Medulla oblongata (tissue), 1 donor: ENCODE measurements around the gene DUSP5.

ENCODE experiments used
- DNase-seq: peaks from one replicate; pipeline ENCODE4 v3.0.0-alpha.2; 2015; ENCODE audit errors: extremely low spot score

The DUSP5 gene

GRCh38 chr10:110480387-110480786, 17.3 kb upstream of the DUSP5 start:
- no peak for DNase-seq

DNA sequence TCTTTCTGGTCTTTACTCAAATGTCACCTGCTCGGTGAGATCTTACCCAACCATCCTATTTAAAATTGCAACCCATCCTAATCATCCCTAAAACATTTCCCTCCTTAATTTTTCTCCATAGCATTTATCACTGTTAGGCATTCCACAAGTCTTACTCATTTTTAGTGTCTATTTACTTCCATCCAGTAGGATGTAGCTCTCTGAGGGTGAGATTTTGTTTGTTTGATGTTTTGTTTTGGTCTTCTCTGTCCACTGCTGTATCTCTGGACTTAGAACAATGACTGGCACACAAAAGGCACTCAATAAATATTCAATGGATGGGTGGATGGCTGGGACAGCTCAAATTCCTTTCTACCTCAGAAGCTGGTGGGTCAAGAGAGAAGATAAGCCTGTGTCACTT, 15.8 kb upstream of the DUSP5 start:
- DNase-seq = no peak

- no peak for DNase-seq
These were observed 14.1 kb upstream of the DUSP5 start for GRCh38 chr10:110483633-110484032.

DNA sequence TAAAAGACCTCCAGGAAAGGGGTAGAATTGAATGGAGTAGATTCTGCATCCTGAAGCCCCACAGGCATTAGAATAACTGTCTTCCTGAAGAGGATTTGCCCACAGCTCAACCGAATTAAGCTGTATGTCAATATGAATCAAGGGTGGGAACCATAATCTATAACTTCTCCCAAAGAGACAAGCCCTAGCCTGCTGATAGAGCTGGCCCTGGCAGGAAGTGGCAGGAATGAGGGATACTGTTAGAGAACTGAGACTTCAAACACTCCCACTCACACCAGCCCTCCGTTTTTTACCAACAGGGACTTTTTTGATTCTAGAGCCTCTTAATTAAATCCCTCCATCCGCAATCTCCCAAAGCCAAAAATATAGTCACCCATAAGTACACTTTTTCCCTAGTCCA, 12.2 kb upstream of the DUSP5 start:
- DNase-seq = no peak

DNA sequence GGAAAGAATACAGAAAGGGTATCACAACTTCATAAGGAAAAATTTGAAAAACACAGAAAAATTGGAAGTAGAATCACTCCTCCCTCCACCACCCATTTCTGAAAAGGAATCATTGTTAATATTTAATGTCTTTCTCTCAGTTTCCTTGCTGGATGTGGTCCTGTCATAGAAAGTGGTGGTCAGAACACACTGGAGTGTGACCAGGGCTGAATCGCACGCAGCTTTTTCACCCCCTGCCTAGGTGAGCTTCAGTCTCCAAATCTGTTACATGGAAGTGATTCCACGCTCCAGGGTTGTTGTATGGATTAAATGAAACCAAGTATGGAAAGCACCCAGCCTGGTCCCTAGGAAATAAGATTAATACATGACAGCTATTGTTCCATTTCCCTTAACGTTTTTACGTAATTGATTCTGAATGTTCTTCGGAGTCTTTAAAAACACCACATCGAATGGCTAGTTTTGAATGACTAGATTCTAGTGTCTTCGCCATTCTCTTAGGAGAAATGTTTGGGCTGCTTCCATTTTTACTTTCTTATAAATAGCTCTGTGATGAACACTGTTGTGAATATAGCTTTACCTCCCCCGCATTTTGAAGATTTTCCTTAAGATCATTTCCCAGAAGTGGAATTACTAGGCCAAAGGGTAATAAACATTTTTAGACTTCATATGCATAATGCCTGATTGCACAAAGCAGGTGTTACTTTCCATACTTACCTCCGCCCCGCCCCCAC, 10.9 kb upstream of the DUSP5 start:
- no peak for DNase-seq

GRCh38 chr10:110487411-110488331, 10.0 kb upstream of the DUSP5 start:
- DNase-seq = no peak

DNA sequence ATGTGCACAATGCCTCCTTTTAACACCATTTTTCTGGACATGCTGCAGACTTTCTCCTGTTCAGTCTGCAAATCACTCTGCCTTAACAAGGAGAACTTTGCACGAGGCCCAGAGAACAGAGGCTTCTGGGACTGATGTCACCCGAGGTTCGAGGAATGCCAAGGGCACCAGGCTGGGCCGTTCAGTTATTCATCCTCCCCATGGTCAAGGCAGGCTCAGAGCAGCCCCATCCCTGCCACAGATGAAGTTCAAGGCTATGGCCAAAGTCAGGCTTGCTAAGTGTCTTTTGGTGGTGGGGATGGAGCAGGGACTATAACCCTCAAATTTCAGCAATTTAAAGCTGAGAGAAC, 9.4 kb upstream of the DUSP5 start:
- no peak for DNase-seq

DNA sequence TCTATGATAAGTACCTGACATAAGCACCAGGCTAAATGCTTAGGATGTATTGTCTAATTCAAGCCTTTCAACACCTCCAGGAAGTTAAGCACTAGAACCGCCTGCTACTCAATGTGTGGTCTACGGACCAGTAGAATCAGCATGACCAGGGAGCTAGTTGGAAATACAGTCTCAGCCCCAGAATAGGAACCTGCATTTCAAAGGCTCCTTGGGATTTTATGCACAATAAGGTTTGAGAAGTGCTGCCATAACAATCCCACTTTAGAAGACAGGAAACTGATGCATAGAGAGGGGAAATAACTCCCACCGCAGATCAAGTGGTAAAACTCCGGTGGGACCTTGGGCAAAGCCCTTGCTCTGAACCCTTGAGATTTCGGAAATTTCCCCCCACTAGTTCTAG, 8.8 kb upstream of the DUSP5 start:
- no peak for DNase-seq

DNA sequence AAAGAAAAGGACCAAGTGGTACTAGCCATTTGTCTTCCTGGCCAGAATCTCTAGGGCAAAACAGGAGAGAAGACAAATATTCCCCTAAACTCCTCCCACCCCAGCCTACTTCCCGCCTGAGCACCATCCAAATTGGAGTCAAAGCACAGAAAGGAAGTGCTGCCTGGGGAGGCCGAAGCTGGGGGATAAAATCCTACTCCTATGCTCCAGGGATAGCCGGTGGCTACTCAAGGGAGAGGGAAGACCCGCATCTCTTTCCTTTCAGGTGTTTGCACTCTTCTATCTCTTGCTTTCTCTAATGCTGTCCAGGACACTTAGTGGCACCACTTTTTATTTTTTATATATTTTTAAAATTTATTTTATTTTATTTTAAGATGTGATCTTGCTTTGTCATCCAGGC, 7.1 kb upstream of the DUSP5 start:
- DNase-seq = no peak

DNA sequence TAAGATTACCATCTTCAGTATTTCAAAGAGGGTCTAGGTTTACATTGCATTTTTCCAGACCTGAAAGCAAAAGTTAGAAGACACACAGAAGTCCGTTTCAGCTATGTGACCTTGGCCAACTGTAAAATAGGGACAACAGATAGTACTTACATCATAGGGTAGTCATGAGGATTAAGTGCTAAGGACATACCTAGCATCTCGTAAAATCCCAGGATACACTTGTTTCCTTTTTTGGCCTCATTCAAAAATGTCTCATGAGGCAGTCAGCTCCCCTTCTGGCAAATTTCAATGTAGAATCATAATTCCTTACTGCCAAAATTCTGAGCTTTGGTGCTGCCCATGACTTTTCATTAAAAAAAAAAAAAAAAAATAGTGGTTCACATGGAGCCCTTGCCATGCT, 6.4 kb upstream of the DUSP5 start:
- DNase-seq = no peak

DNA sequence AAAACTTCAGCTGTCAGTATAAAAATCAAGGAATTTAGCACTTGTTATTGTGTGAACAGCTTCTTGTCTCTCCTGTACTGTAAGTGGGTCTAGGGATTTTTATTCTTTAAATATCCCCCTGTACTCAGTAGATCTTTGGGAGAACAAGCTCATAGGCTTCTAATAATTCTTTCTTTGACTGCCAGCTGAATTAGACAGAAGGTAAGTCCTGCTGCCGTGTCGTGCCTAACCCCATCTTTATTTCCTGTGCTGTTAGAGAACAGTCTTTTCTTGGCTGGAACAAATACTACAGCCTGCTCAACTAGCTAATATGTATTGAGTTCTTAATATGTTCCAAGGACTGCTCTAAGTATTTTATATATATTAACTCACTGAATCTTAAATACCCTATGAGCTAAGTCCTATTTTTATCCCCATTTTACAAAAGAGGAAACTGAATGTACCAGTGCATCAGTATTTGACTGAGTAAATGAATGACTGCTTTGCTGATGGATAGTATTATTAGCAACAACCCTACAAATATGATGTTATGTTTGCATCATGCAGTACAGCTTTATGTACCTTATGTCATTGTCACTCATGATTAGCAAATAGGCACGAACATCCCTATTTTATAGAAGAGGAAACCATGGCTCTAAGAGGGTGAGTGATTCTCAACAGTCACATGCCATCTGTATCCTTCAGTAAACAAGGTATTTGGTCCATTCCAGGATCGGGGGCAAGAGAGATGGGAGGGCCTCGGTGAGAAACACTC, 5.5 kb upstream of the DUSP5 start:
- no peak for DNase-seq

GRCh38 chr10:110493832-110494426, 3.8 kb upstream of the DUSP5 start:
- no peak for DNase-seq

DNA sequence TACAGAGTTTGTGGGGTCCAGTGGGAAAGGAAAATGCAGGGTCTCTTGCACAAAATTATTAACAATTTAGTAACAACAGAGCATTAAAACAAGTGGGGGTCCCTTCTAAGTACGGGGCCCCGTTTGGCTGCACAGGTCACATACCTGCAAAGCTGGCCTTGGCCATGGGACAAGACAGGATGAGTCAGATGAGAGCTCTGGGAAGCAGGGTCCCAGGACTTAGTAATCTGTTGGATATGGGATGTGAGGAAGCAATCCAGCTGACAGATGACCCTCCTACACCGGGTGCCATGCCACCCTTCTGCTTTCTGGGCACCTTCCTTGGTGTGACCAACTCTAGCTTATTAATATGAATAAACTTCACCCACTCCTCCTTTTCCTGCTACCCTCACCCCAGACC, 3.2 kb upstream of the DUSP5 start:
- no peak for DNase-seq

DNA sequence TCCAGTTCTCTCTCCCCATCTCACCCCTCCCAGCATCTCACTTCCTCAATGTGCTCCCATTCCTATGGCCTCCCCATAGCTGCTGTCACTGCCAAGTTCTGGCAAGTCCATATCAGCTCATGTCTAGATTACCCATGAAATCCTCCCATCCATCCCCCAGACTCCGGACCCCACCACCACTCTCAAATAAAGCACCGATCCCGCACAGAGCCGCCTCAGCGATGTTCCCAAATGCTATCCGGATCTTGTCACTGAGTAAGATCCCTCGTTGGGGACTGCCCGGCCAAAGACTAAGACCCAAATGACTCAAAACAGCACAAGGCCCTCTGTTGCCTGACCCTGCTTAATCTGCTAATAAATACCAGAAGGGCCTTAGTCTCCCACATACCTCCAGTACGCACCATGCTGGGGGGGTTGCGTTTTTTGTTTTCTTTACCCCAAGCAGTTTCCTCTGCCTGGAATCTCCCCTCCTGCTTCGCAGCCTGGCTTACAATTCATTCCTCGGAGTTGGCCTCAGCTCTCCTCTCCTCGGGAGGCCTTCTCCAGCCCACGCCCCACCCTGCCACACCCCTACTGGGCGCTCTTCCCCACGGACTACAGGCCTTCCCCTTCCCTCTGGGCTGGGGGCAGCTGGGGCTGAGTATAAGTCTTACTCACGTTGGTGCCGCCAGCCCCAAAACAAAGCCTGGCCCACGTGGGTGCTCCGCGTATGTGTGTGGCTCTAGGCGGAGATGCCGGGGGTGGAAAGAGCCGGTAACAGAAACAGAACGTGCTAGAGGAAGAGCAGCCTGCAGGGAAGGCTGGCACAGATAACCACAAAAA, 1.8 kb upstream of the DUSP5 start:
- DNase-seq = no peak

- no peak for DNase-seq
These were observed 912 bp upstream of the DUSP5 start for GRCh38 chr10:110496553-110497437.

DNA sequence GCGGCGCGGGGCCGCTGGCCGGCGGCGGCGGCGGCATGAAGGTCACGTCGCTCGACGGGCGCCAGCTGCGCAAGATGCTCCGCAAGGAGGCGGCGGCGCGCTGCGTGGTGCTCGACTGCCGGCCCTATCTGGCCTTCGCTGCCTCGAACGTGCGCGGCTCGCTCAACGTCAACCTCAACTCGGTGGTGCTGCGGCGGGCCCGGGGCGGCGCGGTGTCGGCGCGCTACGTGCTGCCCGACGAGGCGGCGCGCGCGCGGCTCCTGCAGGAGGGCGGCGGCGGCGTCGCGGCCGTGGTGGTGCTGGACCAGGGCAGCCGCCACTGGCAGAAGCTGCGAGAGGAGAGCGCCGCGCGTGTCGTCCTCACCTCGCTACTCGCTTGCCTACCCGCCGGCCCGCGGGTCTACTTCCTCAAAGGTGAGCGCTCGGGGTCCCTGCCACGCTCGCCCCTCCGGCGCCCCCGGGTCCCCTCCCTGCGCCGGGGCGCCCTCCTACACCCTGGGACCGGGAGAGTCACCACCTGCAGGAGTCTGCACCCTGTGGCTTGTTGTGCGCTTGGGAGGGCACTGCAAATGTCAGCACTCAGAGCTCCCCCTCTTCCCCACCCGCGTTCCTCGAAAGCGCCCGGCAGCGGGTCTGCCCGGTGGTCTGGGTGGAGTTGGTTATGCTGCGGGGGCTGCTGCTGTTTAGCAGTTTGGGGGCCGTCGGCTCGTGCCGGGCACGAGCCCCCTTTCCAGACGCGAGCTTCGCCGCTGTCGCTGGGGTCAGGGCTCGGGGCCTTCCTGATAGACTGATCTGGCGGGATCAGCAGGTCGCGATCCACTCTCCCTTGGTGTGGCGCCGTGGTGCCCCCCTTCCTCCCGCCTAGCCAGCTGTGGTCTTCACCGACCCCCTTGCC, 627 bp downstream of the DUSP5 start:
- no peak for DNase-seq

- no peak for DNase-seq
These were observed 1.5 kb downstream of the DUSP5 start for GRCh38 chr10:110498982-110499795.

DNA sequence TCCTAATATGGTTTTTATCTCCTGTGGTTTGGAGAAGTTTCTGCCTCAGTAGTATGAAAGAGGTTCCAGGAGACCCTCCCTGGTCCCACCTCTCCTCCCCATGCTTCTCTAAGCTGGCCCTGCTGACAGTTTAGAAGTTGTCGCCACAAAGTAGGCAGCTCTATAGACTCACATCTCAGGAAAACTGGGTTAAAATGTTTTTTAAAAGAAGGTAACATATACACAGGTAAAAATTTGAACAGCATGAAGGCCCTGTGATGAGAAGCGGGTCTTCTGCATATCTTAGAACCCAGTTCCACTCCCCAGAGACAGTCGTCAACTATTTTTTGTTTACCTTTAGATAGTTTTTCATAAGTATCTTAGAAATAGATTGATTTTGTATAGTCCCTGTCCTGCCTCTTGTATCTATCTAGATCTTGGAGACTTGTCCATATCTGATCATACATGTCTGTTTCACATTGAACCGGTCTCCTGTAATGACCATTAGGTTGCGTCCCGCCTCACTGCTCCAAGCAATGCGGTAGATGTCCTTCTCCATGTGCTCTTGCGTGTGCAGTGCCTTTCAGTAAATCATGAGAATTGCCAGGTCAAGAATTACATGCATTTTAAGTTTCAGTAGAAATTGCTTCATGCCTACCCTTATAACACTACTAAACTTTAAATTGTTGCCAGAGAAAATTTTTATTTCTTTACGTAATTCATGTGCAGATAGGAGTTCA, 2.2 kb downstream of the DUSP5 start:
- DNase-seq = no peak
